Neural cell (in vitro differentiated cells): ENCODE measurements around the gene SRP9. TPM values are rescaled to one million over a fixed set of nuclear protein-coding genes. Genes with fewer than 3 reads are reported as not detected.
A peak's percentile ranks its signal among the peaks of the same experiment; 100 is the strongest.
"Not testable (repeated sequence)": the region's sequence is repeated elsewhere in the genome, so short reads cannot be mapped to it uniquely, and the experiment has no call there.

ENCODE experiments used
- H2AFZ ChIP-seq: fragments of 200-600, 300-800 bp; sonication (generic), shearing (Covaris generic); 2 replicates; pipeline ENCODE4 v1.6.0; 2014; ENCODE audit warnings: low read depth, mild to moderate bottlenecking, antibody characterized with exemption, low read length, moderate library complexity
- H3F3A ChIP-seq: fragments of 200-600 bp; shearing (Covaris generic); 2 replicates; pipeline ENCODE4 v1.6.1; 2016; ENCODE audit warnings: mild to moderate bottlenecking, moderate library complexity, mixed read lengths, antibody characterized with exemption, low read length; ENCODE audit not compliant: insufficient read depth, poor library complexity, severe bottlenecking
- H3K27ac ChIP-seq: fragments of 200-600, 300-800 bp; sonication (generic), shearing (Covaris generic); 2 replicates; pipeline ENCODE4 v1.5.1; 2014; ENCODE audit warnings: mild to moderate bottlenecking, low read length, moderate library complexity
- H3K27me3 ChIP-seq: fragments of 300-800, 200-600 bp; sonication (generic), shearing (Covaris generic); 2 replicates; pipeline ENCODE4 v1.6.0; 2014; ENCODE audit warnings: mild to moderate bottlenecking, low read depth, low read length, moderate library complexity; ENCODE audit not compliant: insufficient read depth
- H3K36me3 ChIP-seq: fragments of 300-800, 200-600 bp; sonication (generic), shearing (Covaris generic); 2 replicates; pipeline ENCODE4 v1.5.1; 2014; ENCODE audit warnings: mild to moderate bottlenecking, antibody characterized with exemption, low read length, moderate library complexity; ENCODE audit not compliant: insufficient read depth
- H3K4me2 ChIP-seq: fragments of 300-800, 200-600 bp; sonication (generic), shearing (Covaris generic); 2 replicates; pipeline ENCODE4 v1.6.0; 2014; ENCODE audit warnings: mild to moderate bottlenecking, low read length
- H3K4me3 ChIP-seq: fragments of 300-800, 200-600 bp; sonication (generic), shearing (Covaris generic); 2 replicates; pipeline ENCODE4 v1.5.1; 2014; ENCODE audit warnings: mild to moderate bottlenecking, low read length, moderate library complexity
- H3K79me2 ChIP-seq: fragments of 200-600 bp; shearing (Covaris generic); replicated peaks from 2 replicates; pipeline ENCODE4 v1.6.0; 2014; ENCODE audit warnings: mild to moderate bottlenecking, low read length, moderate library complexity; ENCODE audit not compliant: insufficient read depth
- H3K9ac ChIP-seq: fragments of 300-800, 200-600 bp; sonication (generic), shearing (Covaris generic); 2 replicates; pipeline ENCODE4 v1.6.1; 2016; ENCODE audit warnings: mild to moderate bottlenecking, low read length, mixed read lengths
- H3K9me2 ChIP-seq: fragments of 200-600 bp; shearing (Covaris generic); 2 replicates; pipeline ENCODE4 v1.6.1; 2016; ENCODE audit warnings: mild to moderate bottlenecking, low read length, mixed read lengths; ENCODE audit not compliant: insufficient read depth
- H3K9me3 ChIP-seq: fragments of 200-600, 300-800 bp; sonication (generic), shearing (Covaris generic); 2 replicates; pipeline ENCODE4 v1.6.1; 2016; ENCODE audit warnings: mild to moderate bottlenecking, mixed run types, low read length, moderate library complexity, mixed read lengths
- H4K20me1 ChIP-seq: fragments of 200-600 bp; shearing (Covaris generic); 2 replicates; pipeline ENCODE4 v1.6.1; 2016; ENCODE audit warnings: mild to moderate bottlenecking, mixed run types; ENCODE audit not compliant: insufficient read depth
- EP300 ChIP-seq: fragments of 450-650 bp; conservative IDR thresholded peaks from 2 replicates; pipeline ENCODE4 v1.6.1; 2014; ENCODE audit warnings: antibody characterized with exemption, mild to moderate bottlenecking, moderate library complexity; ENCODE audit not compliant: poor library complexity, severe bottlenecking
- EZH2 ChIP-seq: fragments of 200-600, 300-800 bp; shearing (Covaris generic), sonication (generic); IDR thresholded peaks from 2 replicates; pipeline ENCODE4 v1.6.1; 2014; ENCODE audit warnings: antibody characterized with exemption, low read length, borderline replicate concordance, mild to moderate bottlenecking; ENCODE audit not compliant: insufficient read depth, poor library complexity, severe bottlenecking
- MXI1 ChIP-seq: fragments of 450-650 bp; conservative IDR thresholded peaks from 2 replicates; pipeline ENCODE4 v1.6.1; 2014; ENCODE audit warnings: antibody characterized with exemption, mild to moderate bottlenecking; ENCODE audit not compliant: poor library complexity, severe bottlenecking
- POLR2AphosphoS5 ChIP-seq: IDR thresholded peaks from 2 replicates; pipeline ENCODE4 v1.6.1; 2012
- RAD21 ChIP-seq: fragments of 450-650 bp; conservative IDR thresholded peaks from 2 replicates; pipeline ENCODE4 v1.6.1; 2014; ENCODE audit warnings: antibody characterized with exemption, mild to moderate bottlenecking, moderate library complexity
- SMC3 ChIP-seq: fragments of 450-650 bp; conservative IDR thresholded peaks from 2 replicates; pipeline ENCODE4 v1.6.1; 2014; ENCODE audit warnings: antibody characterized with exemption, mild to moderate bottlenecking, moderate library complexity; ENCODE audit not compliant: poor library complexity
- TAF1 ChIP-seq: IDR thresholded peaks from 2 replicates; pipeline ENCODE4 v1.6.1; 2012; ENCODE audit warnings: low read depth
- polyA plus RNA-seq: library from polyadenylated mRNA; depleted of rRNA; stranded (reverse); fragments of >200 nt; gene quantifications from 2 replicates; pipeline ENCODE4 v1.2.3, GENCODE V29; 2014
- TF ChIP-seq, protein P1 (sequence below): IDR thresholded peaks from 2 replicates; pipeline ENCODE4 v1.6.1; 2012; ENCODE audit warnings: borderline replicate concordance
- TF ChIP-seq, protein P2 (sequence below): fragments of 450-650 bp; IDR thresholded peaks from 2 replicates; pipeline ENCODE4 v1.5.1; 2014; ENCODE audit warnings: antibody characterized with exemption, mild to moderate bottlenecking, moderate library complexity; ENCODE audit not compliant: poor library complexity, severe bottlenecking

The SRP9 gene
- polyA plus RNA-seq, 1 donor from 2014 or later: 1,838 TPM

DNA sequence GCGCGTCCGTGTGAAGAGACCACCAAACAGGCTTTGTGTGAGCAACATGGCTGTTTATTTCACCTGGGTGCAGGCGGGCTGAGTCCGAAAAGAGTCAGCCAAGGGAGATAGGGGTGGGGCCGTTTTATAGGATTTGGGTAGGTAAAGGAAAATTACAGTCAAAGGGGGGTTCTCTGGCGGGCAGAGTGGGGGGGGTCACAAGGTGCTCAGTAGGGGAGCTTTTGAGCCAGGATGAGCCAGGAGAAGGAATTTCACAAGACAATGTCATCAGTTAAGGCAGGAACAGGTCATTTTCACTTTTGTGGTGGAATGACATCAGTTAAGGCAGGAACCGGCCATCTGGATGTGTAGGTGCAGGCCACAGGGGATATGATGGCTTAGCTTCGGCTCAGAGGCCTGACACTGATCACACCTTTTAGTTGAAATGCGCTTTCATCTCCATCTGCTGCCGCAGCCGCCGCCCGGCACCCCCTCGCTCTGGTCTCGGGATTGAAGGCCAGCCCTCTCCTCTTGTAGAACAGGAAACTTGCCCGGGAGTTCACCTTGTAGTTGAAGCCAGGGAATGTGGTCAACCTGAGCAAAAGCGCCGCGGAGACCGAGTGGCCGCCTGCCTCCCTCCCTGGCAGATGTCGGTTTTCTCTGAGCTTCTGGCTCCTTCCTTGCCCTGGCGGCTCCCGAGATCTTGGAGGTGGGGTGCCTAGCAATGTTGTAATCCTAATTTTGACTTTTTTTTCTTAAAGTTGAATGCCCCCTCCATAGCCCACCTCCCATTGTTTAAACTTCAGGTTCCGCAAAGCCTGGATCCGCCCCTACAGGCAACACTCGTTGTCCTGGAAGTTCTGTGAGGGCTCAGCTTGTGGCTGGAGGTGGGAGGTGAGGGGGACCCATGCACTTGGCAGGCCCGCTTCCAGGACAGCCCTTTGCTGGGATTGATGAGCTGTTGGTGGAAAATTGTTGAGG is 33.2 kb downstream of the SRP9 start:
- not testable (repeated sequence) for H3K36me3 ChIP-seq, H3F3A ChIP-seq, H3K9me2 ChIP-seq, H3K9me3 ChIP-seq, H4K20me1 ChIP-seq, H3K27me3 ChIP-seq
- peak; percentile 26 for TF ChIP-seq POLR2AphosphoS5
- peak; percentile 43 for TF ChIP-seq SMC3
- peak overlapping the region; percentile 33 for H3K4me2 ChIP-seq
- H3K9ac ChIP-seq: peak overlapping the region; percentile 75
- peak overlapping the region; percentile 56 for H3K27ac ChIP-seq
- H2AFZ ChIP-seq: peak overlapping the region; percentile 51
- H3K79me2 ChIP-seq: peaks cover 11% of the 10 kb centered on the region
- peak overlapping the region; percentile 71 for H3K4me3 ChIP-seq

DNA sequence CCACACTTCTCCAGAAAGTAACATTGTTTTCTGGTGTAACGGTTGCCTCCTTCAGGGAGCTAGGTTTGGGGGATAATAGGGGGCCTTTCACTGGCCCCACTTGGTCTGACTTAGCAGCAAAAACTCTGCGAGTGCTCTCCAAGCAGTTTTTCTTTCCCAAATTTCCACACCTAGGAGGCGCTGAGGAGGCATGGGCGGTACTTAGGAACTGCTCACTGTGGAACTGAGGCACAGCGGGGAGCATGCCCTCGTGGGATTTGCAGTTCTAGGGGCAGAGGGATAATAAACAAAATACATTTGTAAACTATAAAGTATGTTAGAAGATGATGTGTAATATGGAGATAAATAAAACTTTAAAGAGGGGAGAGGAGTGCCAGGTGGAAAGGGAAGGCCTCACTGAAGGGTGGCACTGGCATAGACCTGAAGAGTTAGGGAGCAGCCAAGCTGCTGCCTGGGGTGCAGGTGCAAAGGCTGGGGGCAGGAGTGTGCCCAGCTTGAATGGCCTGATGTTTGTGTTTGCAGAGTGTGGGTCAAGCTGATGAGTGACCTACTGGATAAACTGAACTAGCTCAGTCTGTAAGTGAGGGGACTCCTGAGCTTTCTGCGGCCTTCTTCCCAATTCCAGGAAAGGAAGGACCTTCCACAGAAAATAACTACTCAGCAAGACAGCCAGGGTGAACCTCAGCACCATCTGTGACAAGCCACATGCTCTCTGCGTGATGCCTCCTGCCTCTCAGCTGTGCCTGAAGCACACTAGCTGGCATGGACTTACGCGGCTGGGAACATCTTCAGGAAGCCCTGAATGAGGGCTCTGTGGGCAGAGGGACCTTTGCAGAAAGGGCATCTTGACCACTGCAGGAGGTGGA is 34.2 kb downstream of the SRP9 start:
- peaks cover 4% of the 10 kb centered on the region for H3F3A ChIP-seq
- peaks cover 11% of the 10 kb centered on the region for H3K79me2 ChIP-seq
- H3K27me3 ChIP-seq: no peaks in the 10 kb centered on the region
- no peak overlapping the region for H2AFZ ChIP-seq
- H3K4me2 ChIP-seq: peak overlapping the region; percentile 33
- H3K36me3 ChIP-seq: no peaks in the 10 kb centered on the region
- H4K20me1 ChIP-seq: no peaks in the 10 kb centered on the region
- no peak overlapping the region for H3K9ac ChIP-seq
- H3K9me2 ChIP-seq: no peaks in the 10 kb centered on the region
- H3K4me3 ChIP-seq: peak overlapping the region; percentile 71
- H3K27ac ChIP-seq: no peak overlapping the region
- TF ChIP-seq, protein P1, sequence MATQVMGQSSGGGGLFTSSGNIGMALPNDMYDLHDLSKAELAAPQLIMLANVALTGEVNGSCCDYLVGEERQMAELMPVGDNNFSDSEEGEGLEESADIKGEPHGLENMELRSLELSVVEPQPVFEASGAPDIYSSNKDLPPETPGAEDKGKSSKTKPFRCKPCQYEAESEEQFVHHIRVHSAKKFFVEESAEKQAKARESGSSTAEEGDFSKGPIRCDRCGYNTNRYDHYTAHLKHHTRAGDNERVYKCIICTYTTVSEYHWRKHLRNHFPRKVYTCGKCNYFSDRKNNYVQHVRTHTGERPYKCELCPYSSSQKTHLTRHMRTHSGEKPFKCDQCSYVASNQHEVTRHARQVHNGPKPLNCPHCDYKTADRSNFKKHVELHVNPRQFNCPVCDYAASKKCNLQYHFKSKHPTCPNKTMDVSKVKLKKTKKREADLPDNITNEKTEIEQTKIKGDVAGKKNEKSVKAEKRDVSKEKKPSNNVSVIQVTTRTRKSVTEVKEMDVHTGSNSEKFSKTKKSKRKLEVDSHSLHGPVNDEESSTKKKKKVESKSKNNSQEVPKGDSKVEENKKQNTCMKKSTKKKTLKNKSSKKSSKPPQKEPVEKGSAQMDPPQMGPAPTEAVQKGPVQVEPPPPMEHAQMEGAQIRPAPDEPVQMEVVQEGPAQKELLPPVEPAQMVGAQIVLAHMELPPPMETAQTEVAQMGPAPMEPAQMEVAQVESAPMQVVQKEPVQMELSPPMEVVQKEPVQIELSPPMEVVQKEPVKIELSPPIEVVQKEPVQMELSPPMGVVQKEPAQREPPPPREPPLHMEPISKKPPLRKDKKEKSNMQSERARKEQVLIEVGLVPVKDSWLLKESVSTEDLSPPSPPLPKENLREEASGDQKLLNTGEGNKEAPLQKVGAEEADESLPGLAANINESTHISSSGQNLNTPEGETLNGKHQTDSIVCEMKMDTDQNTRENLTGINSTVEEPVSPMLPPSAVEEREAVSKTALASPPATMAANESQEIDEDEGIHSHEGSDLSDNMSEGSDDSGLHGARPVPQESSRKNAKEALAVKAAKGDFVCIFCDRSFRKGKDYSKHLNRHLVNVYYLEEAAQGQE: no peak
- TF ChIP-seq RAD21: no peak
- TF ChIP-seq EP300: no peak
- no peak for TF ChIP-seq SMC3
- TF ChIP-seq EZH2: no peak
- TF ChIP-seq, protein P2, sequence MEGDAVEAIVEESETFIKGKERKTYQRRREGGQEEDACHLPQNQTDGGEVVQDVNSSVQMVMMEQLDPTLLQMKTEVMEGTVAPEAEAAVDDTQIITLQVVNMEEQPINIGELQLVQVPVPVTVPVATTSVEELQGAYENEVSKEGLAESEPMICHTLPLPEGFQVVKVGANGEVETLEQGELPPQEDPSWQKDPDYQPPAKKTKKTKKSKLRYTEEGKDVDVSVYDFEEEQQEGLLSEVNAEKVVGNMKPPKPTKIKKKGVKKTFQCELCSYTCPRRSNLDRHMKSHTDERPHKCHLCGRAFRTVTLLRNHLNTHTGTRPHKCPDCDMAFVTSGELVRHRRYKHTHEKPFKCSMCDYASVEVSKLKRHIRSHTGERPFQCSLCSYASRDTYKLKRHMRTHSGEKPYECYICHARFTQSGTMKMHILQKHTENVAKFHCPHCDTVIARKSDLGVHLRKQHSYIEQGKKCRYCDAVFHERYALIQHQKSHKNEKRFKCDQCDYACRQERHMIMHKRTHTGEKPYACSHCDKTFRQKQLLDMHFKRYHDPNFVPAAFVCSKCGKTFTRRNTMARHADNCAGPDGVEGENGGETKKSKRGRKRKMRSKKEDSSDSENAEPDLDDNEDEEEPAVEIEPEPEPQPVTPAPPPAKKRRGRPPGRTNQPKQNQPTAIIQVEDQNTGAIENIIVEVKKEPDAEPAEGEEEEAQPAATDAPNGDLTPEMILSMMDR: peak; percentile 47
- TF ChIP-seq POLR2AphosphoS5: no peak
- TF ChIP-seq MXI1: no peak
- no peak for TF ChIP-seq TAF1
- no peaks in the 10 kb centered on the region for H3K9me3 ChIP-seq
